VCaP (cell line): Measurements from ENCODE around the gene SHANK1.

Experiments used
- H3K27ac ChIP-seq: fragments of 450-650 bp; 2 replicates; pipeline ENCODE4 v1.5.1; 2017
- CTCF ChIP-seq: fragments of 450-650 bp; conservative IDR thresholded peaks from 2 replicates; pipeline ENCODE4 v1.5.1; 2017; ENCODE audit warnings: mild to moderate bottlenecking, moderate library complexity

Gene SHANK1

GRCh38 chr19:50669302-50670101, 50.1 kb downstream of the SHANK1 start:
- no peak overlapping the region for H3K27ac ChIP-seq
- peak; percentile 87 for TF ChIP-seq CTCF

- no peak overlapping the region for H3K27ac ChIP-seq
- no peak for TF ChIP-seq CTCF
Measured at GRCh38 chr19:50668879-50669278, 50.7 kb downstream of the SHANK1 start.

- no peak for TF ChIP-seq CTCF
- H3K27ac ChIP-seq: no peak overlapping the region
Measured at GRCh38 chr19:50668416-50668815, 51.2 kb downstream of the SHANK1 start.

- TF ChIP-seq CTCF: no peak
- H3K27ac ChIP-seq: no peak overlapping the region
Measured at GRCh38 chr19:50667759-50668231, 51.8 kb downstream of the SHANK1 start.

GRCh38 chr19:50667177-50667758, 52.3 kb downstream of the SHANK1 start:
- H3K27ac ChIP-seq: no peak overlapping the region
- no peak for TF ChIP-seq CTCF

GRCh38 chr19:50666346-50667176, 53.0 kb downstream of the SHANK1 start:
- no peak overlapping the region for H3K27ac ChIP-seq
- TF ChIP-seq CTCF: no peak

GRCh38 chr19:50664204-50664603, 55.4 kb downstream of the SHANK1 start:
- no peak for TF ChIP-seq CTCF
- no peak overlapping the region for H3K27ac ChIP-seq
